Measurements from ENCODE around the gene BMAL1. TPM values are rescaled to one million over a fixed set of nuclear protein-coding genes. Genes with fewer than 3 reads are reported as not detected.

The BMAL1 gene
- total RNA-seq, 1 donor from 2014 or later = 7.4 TPM

GRCh38 chr11:13260963-13261588 is 16.5 kb upstream of the BMAL1 start:
- peak; percentile 48 to 70 for DNase-seq (ENCODE audit: low read depth in 2 of 2)

- peak in 1 of 2 donors; percentile 79 for DNase-seq (ENCODE audit: low read depth in 2 of 2)
Observed at GRCh38 chr11:13261591-13262061, 16.0 kb upstream of the BMAL1 start.

DNA sequence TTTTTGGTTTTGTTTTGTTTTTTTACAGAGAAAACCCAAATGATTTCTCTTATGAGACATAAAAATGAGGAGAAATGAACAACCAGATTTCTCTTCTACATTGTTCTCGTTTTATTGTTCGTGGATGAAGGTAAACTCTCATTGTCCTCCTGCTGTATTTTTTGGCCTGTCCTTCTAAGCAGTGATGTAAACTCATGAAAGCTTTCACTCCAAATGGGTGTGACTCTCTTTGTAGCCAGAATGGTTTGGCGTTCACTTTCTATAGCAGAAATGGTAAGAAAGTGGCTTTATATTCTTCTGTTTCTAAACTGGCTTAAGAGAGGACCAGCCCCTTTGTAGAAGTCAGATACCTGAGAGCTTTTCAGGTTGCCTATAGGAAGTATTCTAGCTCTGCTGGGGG is 15.5 kb upstream of the BMAL1 start:
- peak in 1 of 2 donors; percentile 31 for DNase-seq (ENCODE audit: low read depth in 2 of 2)

- DNase-seq (ENCODE audit: low read depth in 2 of 2) = no peak
Observed at GRCh38 chr11:13268791-13269190, 8.8 kb upstream of the BMAL1 start.

DNA sequence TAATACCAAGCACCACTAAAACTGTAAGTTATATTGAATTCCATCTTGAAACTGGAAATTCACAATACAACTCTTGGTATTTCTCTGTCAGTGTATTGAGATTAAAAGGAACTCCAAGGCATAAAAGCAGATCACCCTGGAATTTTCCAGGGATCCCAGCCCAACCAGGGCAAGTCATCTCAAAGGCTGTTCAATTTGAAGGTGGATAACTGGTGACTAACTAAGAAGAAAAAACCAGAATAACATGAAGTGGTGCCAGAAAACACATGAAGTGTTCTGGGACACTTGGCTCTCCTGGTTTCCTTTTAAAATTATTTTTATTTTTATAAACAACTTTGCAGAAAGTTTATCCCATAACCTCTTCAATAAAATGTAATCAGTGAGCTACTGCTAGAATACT is 7.8 kb upstream of the BMAL1 start:
- DNase-seq (ENCODE audit: low read depth in 2 of 2) = no peak

DNA sequence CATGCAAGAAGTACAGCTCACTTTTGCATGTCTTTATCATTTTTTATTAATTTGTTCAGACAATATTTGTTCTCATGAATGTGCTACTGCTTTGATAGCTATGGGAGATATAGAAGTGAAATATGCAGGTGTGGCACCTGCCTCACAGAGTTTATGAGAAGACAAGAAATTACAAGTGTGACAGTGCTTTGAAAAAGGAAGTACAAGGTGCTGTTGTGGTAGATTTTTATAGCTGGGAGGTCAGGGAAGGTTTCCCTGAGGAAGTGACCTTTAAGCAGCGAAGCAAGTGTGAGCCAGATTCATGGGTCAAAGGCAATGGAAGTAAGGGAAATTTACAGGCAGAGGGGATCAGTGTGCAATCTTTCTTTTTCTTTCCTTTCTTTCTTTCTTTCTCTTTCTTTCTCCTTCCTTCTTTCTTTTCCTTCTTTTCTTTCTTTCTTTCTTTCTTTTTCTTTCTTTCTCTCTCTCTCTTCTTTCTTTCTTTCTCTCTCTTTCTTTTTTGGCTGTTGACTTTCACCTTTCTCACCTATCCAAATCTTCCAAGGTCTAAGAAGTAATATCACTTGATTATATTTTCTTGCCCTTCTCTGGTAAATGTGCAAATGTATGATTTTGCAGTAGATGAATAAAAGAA is 6.4 kb upstream of the BMAL1 start:
- no peak for DNase-seq (ENCODE audit: low read depth in 2 of 2)

GRCh38 chr11:13276454-13276831 is 1.1 kb upstream of the BMAL1 start:
- no peak for DNase-seq (ENCODE audit: low read depth in 2 of 2)

DNA sequence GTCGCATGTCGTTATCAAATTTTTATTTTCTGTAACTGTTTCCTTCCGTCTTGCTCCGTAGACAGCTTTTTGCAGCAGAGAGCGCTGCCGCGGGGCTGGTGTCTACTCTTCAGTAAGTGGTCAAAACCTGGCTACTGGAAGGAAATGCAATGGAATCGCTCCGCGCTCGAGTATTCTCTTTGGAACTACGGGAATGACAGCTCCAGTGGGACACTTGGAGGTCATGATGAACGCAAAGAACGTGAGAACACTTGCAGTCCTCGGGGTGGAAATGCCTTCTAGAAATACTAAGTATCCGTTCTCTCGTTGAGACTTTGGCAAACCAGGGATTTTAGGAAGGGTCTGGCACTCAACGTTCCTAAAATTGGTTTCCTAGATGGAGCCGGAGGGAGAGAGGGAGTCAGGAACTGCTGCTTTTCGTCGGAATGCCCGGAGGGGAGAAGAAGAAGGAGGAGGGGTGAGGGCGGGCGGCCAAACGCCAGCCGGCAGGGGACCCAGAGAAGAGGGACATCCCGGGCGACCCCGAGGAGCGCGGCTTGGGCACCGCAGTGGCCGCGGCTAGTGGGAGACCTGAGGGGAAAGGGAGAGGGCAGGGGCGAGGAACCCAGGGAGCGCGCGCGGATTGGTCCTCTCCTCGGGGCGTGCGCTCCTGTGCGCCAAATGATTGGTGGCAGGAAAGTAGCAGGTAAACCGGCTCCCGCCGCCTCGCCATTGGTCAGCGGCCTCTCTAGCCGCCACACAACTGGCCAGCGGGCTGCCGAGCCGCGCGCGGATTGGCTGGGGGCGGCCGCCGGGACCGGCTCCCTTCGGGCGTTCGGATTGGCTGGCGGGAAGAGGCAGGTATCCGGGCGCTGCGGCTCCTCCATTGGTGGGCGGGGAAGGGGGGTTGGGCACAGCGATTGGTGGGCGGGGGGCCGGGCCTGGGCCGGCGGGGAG is 490 bp upstream of the BMAL1 start:
- peak; percentile 95 to 99 for DNase-seq (ENCODE audit: low read depth in 2 of 2)

- DNase-seq (ENCODE audit: low read depth in 2 of 2) = peak in 1 of 2 donors; percentile 9
Observed at GRCh38 chr11:13278609-13279486, 1.3 kb downstream of the BMAL1 start.

DNA sequence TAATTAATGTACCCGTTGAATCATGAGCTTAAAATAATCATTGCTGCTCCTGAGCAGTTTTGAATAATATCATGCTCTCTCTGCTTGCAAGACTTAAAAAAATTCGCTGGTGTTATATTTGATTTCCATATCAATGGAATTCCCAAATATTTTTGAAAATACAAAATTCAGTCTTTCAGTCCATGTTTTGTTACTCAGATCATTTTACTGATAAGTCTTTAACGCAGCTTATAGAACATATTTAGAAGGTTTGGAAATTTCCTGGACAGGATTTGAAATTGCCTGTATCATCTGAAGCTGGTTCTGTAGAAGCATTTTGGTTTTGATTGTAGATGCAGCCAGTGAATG is 1.9 kb downstream of the BMAL1 start:
- no peak for DNase-seq (ENCODE audit: low read depth in 2 of 2)

DNA sequence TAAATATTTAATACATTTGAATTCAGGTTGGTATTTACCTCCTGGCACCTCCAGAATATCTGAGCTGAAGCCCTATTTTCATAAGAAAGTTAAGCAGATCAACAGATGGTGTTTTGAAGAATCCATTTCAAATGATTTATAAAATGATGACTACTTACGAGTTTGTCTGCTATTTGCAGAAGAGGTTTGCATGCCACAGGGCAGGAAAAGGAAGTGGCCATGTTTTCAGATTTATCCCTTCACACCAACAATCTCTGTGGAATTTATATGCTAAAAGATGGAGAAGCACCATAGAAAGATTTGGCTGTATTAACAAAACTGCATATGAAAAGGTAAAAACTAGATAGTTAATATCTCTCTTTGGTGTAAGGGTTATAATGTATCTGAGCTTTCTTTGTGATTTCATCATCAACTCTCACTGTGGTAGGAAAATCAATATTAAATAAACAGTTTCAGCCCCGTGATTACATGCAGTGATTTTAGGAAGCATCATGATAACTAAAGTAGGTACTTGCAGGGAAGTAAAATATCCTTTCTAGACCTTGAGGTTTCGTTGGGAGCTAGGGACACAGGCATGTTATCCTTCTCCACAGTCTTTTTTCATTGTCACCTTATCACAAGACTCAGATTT is 2.6 kb downstream of the BMAL1 start:
- DNase-seq (ENCODE audit: low read depth in 2 of 2) = no peak

DNA sequence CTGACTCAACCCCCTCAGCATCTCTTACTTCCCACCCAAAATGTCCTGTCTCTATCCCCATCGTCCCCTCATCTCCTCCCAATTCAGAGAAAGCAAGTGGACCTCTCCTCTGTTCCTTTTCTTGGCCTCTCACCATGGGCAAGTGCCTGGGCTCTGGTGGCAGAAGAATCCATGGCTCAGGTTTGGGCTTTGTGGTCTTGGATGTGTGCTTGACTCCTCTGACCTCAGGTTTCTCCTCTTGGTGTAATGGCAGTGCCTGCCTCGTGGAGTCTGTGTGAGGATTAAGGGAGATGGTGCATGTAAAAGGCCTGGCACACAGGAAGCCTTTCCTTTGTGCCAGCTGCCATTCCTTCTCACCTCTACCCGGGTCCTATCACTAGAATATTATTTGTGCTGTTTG is 3.2 kb downstream of the BMAL1 start:
- DNase-seq (ENCODE audit: low read depth in 2 of 2) = no peak

DNA sequence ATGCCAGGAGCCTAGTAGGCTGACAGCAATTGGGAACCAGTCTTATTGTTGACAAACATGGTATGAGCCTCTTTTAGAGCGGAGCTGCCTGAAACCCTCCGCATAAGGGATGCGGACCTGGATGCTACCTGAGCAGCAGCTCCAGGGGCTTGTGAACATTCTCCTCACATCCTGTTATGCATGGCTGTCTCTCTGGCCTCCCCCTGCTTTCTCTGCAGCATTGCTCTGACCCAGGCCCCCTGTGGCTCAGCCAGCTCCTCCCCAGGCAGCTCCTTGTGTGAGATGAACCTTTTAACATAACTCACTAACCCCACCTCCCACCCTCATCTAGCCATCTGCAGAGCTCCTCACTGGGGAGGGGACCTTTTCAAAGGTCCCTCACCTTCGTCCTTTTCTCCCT is 6.0 kb downstream of the BMAL1 start:
- no peak for DNase-seq (ENCODE audit: low read depth in 2 of 2)

DNA sequence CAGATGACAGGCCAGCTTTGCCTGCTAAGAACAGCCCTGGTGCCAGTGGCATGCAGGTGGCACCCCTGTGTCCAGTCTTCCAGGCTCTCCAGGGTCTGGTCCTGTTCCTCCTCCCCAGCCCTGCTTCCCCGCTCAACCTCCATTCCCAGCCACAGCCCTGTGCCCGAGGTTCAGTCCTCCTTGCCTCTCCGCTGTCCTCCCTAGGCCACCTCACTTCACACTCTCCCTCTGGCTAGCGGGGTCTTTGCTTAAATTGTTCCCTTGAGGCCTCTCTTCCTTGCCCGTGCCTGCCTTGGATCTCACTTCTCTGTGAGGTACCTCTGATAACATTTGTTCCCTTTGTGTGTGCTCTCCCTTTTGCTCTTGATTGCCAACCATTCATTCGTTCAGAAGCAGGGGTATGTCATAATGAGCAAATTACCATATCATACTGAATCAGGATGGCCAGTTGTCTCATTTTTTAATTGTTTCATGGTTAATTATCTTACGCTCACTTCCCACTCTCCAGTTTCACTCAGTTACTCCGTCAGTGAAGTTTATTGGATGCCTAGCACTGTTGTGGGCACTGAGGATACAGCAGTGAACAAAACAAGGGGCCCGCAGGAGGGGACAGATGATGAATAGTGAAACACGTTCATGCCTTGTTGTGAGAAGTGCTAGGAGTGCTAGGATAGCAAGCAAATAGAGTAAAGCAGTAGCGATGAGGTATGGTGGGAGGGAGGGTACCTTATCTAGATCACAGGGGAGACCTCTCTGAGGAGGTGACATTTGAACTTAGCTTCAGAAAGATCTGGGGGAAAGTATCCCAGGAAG is 7.4 kb downstream of the BMAL1 start:
- DNase-seq (ENCODE audit: low read depth in 2 of 2) = no peak

GRCh38 chr11:13286279-13286821 is 8.8 kb downstream of the BMAL1 start:
- DNase-seq (ENCODE audit: low read depth in 2 of 2) = no peak

DNA sequence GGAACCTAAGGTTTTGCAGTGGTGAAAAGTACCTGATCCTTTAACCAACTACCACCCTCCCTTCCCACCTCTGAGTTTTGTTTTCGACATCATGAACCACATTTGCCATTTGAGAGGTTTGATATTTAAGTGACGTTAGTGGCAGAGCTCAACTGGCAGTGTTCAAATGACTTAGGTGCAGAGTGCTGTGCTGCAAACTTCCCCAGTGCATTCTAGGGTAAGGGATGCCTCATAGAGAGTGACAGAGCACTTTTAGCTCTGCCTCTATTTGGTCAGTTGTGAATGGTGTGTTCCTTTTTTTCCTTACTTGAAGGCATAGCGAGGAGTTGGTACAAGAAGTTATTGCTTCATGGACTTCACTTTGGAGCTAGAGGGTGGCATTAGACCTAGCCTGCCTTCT is 9.4 kb downstream of the BMAL1 start:
- DNase-seq (ENCODE audit: low read depth in 2 of 2) = no peak

- DNase-seq (ENCODE audit: low read depth in 2 of 2) = no peak
Observed at GRCh38 chr11:13287681-13288080, 10.1 kb downstream of the BMAL1 start.

GRCh38 chr11:13288375-13289029 is 10.9 kb downstream of the BMAL1 start:
- no peak for DNase-seq (ENCODE audit: low read depth in 2 of 2)

GRCh38 chr11:13289081-13289480 is 11.5 kb downstream of the BMAL1 start:
- DNase-seq (ENCODE audit: low read depth in 2 of 2) = peak in 1 of 2 donors; percentile 20

Data from dermis microvascular lymphatic vessel endothelial cell (primary cell).